WI38 (cell line): ENCODE data around the gene RNF175.

Experiments
- H3K4me3 ChIP-seq: 2 replicates; pipeline ENCODE4 v1.5.1; 2011; ENCODE audit warnings: low read depth, mild to moderate bottlenecking, control low read depth, low read length
- CTCF ChIP-seq: IDR thresholded peaks from 2 replicates; pipeline ENCODE4 v1.5.1; 2012; ENCODE audit warnings: low read depth, mild to moderate bottlenecking, control low read depth, low read length

The RNF175 gene

GRCh38 chr4:153789741-153790499, 30.1 kb upstream of the RNF175 start:
- no peak overlapping the region for H3K4me3 ChIP-seq
- no peak for TF ChIP-seq CTCF

- TF ChIP-seq CTCF, result no peak
- no peak within 1 kb of the TSS for H3K4me3 ChIP-seq
Measured at GRCh38 chr4:153788413-153789276, 28.8 kb upstream of the RNF175 start, which contains the start of gene SFRP2. Gene SFRP2 (minus strand): TSS chr4:153789083. CDS start chr4:153788835, 248 bp downstream.

GRCh38 chr4:153788051-153788412, 28.2 kb upstream of the RNF175 start:
- TF ChIP-seq CTCF, result no peak
- H3K4me3 ChIP-seq, result no peak overlapping the region

GRCh38 chr4:153787575-153787974, 27.8 kb upstream of the RNF175 start:
- no peak for TF ChIP-seq CTCF
- H3K4me3 ChIP-seq, result no peak overlapping the region

- TF ChIP-seq CTCF, result no peak
- no peak overlapping the region for H3K4me3 ChIP-seq
Measured at GRCh38 chr4:153787061-153787560, 27.3 kb upstream of the RNF175 start.

- no peak for TF ChIP-seq CTCF
- no peak overlapping the region for H3K4me3 ChIP-seq
Measured at GRCh38 chr4:153785910-153786721, 26.3 kb upstream of the RNF175 start.
